ENCODE results near the gene SH2D2A.

SH2D2A gene

DNA sequence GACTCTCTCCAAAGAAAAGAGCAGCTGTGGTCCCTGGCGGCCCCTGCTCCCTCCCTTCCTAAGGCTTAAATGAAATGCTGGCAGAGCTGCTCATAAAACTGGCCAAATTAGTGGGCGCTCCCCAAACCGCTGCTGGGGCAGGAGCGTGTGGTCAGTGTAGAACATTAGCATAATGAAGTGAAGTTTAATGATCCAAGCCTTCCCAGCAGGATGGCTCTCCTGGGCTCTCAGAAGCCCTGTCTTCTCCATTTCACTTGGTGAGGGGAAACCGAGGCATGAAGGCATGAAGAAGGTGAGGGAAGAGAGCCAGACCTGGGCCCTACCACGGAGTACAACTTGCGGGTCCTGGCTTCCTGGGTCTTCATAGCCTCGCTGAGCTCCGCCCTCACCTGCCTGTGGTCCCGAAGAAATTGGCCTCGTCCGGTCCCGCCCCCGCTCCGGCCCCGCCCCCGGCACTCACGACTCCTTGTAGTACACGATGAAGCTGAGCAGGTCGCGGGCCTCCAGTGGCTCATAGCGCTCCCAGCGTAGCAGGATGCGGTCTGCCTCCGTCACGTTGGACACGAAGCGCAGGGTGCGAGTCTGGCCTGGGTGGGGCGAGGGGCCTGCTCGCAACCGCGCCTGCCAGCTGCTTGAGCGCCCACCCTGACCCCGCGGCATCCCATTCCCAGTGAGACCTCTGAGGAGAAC lies 32.0 kb upstream of the SH2D2A start:
- DNase-seq (ENCODE audit: low read depth): no peak
- no peak overlapping the region for H3K4me3 ChIP-seq (ENCODE audit: low read depth, low read length)
- TF ChIP-seq, protein P1, sequence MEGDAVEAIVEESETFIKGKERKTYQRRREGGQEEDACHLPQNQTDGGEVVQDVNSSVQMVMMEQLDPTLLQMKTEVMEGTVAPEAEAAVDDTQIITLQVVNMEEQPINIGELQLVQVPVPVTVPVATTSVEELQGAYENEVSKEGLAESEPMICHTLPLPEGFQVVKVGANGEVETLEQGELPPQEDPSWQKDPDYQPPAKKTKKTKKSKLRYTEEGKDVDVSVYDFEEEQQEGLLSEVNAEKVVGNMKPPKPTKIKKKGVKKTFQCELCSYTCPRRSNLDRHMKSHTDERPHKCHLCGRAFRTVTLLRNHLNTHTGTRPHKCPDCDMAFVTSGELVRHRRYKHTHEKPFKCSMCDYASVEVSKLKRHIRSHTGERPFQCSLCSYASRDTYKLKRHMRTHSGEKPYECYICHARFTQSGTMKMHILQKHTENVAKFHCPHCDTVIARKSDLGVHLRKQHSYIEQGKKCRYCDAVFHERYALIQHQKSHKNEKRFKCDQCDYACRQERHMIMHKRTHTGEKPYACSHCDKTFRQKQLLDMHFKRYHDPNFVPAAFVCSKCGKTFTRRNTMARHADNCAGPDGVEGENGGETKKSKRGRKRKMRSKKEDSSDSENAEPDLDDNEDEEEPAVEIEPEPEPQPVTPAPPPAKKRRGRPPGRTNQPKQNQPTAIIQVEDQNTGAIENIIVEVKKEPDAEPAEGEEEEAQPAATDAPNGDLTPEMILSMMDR (IDR thresholded peaks at IDR 0.05; ENCODE audit: control insufficient read depth, extremely low read depth, insufficient read depth): no peak

DNA sequence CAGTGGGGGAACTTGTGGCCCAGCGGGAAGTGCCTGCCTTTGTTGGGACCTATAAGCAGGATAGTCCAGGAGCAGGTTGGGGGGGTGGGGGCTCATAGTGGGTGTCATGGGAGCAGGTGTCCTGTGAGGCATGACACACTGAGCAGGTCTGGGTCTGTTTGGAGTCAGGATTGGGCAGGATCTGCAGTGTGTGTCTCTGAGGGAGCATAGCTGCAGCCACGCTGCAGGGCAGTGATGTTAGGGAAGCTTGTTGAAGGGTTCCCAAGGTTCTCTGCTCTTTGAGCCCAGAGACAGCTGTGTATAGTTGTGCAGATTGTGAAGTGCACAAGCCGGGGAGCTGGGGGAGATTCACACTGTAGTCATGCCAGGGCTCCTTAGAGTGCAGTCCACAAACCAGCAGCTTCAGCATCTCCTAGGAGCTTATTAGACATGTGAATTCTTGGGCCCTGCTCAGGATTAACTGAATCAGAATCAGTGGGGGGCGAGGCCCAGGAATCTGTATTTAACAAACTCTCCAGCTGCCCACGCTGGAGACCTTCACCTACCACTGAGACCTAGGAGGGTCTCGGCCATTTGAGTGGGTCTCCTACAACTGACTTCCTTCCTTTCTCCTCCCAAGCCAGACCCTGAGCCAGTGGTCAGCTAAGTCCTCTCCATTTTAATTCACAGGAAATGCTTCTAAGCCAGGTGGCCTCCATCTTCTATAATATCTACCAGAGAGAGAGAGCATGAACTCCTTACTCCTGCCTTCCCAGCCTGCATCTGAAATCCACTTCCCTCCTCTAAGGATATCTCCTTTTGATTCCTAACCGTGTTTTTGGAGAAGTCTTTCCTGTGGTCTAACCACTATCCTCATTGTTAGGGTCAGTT lies 31.2 kb upstream of the SH2D2A start:
- TF ChIP-seq, protein P1 (IDR thresholded peaks at IDR 0.05; ENCODE audit: control insufficient read depth, extremely low read depth, insufficient read depth): no peak
- H3K4me3 ChIP-seq (ENCODE audit: low read depth, low read length): no peak overlapping the region
- DNase-seq (ENCODE audit: low read depth): no peak

DNA sequence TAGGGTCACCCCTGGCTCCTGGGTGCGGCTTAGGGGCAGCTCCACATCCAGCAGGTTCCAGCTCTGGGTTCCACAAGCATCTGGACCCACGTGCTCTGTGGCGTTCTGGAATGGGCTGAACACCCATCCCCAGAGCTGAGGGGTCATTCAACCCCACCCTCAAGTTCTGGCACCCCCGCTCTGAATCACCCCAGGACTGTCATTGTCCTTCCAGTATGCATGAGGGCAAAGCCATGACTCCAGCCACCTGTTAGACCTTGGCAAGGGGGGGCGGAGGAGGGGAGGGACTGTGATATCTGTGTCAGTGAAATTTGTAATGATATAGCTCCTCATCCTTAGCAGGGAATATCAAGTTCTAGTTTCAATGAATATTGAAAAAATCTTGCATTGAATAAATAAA lies 30.0 kb upstream of the SH2D2A start:
- no peak for DNase-seq (ENCODE audit: low read depth)
- TF ChIP-seq, protein P1 (IDR thresholded peaks at IDR 0.05; ENCODE audit: control insufficient read depth, extremely low read depth, insufficient read depth): no peak
- H3K4me3 ChIP-seq (ENCODE audit: low read depth, low read length): no peak overlapping the region

DNA sequence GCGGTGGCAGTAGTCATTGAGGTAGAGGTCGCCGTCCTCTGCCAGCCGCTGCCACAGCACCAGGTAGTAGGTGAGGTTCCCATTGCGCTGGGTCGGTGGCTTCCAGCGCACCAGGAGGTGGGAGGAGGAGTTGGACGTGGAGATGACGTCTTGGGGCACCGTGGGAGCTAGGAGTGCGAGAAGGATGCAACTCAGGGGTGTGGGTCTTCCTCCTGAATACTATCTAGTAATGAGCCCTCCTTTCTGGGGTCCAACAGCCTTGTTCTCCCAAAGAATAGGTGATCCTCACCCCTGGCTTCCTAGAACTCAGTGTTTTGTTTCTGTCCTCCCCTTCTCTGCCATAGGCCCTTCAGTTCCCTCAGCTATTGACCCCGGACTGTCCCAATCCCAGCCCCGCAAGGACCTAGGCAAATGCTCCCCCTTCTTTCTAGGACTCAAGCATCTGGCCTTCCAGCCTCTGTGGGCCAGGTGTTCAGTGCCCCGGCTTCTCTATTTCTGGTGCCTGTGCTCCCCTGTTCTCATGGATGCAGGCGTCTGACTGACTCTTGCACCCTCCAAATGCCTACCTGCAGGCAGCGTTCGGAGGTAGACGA lies 29.4 kb upstream of the SH2D2A start:
- no peak overlapping the region for H3K4me3 ChIP-seq (ENCODE audit: low read depth, low read length)
- no peak for DNase-seq (ENCODE audit: low read depth)
- TF ChIP-seq, protein P1 (IDR thresholded peaks at IDR 0.05; ENCODE audit: control insufficient read depth, extremely low read depth, insufficient read depth): no peak

DNA sequence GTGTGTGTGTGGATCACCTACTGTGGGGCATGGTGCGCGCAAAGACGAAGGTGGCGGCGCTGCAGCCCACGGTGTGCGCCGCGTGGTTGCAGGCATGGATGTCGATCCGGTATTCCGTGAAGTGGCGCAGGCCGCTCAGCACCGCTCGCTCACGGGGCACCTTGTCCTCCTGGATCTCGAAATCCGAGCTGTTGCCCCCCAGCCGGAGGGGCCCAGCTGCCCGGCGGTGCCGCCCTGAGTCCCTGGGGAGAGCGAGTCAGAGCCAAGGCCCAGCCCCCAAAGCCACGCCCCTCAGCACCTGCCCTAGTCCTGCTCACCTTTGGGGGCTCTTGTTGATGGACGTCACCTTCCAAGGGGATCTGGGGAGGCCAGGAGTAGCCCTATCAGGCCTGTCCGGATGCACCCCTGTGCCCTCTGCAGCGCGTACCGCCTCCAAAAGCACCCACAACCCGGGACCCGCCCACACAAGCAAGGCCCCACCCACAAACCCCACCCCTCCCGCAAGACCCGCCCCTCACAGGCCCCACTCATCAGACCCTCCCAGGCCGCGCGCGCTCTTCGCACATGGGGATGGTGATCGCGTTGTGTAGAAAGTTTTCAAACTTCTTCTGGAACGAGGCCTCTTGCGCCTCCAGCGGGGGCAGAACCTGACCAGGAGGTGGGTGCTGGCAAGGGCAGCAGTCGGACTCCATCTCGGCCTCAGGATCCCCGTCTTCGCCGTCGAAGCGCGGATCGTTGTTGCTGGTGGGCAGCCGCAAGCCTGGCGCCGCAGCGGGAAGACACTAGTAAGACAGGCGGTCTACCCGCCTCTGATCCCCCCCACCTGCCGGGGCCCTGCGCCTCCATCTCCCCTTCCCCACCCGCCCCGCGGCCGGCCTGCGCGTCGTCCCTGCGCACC lies 28.7 kb upstream of the SH2D2A start:
- H3K4me3 ChIP-seq (ENCODE audit: low read depth, low read length): no peak overlapping the region
- DNase-seq (ENCODE audit: low read depth): no peak
- TF ChIP-seq, protein P1 (IDR thresholded peaks at IDR 0.05; ENCODE audit: control insufficient read depth, extremely low read depth, insufficient read depth): no peak

DNA sequence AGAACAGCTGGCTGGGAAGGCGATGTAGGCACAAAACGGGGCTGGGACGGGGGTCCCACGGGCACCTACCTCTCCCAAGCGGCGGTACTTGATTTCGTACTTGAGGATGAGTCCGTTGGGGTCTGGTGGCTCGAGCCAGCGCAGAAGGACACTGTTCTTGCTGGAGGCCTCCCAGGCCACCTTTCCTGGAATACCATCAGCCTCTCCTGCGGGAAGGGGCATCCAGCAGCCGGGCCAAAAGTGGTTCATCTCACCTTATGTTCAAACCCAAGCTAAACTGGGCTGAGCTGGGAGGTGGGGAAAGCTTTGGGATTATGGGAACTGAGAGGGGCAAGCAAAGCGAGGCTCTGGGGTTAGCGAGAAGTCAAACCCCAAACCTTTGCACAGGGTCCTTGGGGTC lies 28.0 kb upstream of the SH2D2A start:
- DNase-seq (ENCODE audit: low read depth): no peak
- H3K4me3 ChIP-seq (ENCODE audit: low read depth, low read length): no peak overlapping the region
- TF ChIP-seq, protein P1 (IDR thresholded peaks at IDR 0.05; ENCODE audit: control insufficient read depth, extremely low read depth, insufficient read depth): no peak

All from LNCaP clone FGC (cell line).